H9 (cell line): ENCODE measurements around the gene C16orf92. TPM values are rescaled to one million over a fixed set of nuclear protein-coding genes. Genes with fewer than 3 reads are reported as not detected.

Experiments used
- DNase-seq: peaks from one replicate; pipeline ENCODE4 v3.0.0-alpha.2; 2017
- H2AFZ ChIP-seq: one replicate; pipeline ENCODE4 v1.6.1; 2013; ENCODE audit warnings: mild to moderate bottlenecking, low read length, control low read depth, moderate library complexity
- H2AK5ac ChIP-seq: 2 replicates; pipeline ENCODE4 v1.6.1; 2013; ENCODE audit warnings: low read length, control low read depth, mixed read lengths; ENCODE audit not compliant: insufficient read length
- H2BK120ac ChIP-seq: one replicate; pipeline ENCODE4 v1.6.1; 2013; ENCODE audit warnings: low read depth, mild to moderate bottlenecking, low read length, control low read depth, inconsistent platforms; ENCODE audit not compliant: poor library complexity, severe bottlenecking
- H2BK12ac ChIP-seq: 2 replicates; pipeline ENCODE4 v1.6.1; 2013; ENCODE audit warnings: low read length, control low read depth, mixed read lengths, low read depth; ENCODE audit not compliant: insufficient read length
- H2BK15ac ChIP-seq: 2 replicates; pipeline ENCODE4 v1.6.1; 2013; ENCODE audit warnings: low read depth, low read length, control low read depth
- H2BK20ac ChIP-seq: one replicate; pipeline ENCODE4 v1.6.1; 2013; ENCODE audit warnings: low read depth, mild to moderate bottlenecking, low read length, control low read depth, inconsistent platforms; ENCODE audit not compliant: poor library complexity, severe bottlenecking
- H2BK5ac ChIP-seq: 2 replicates; pipeline ENCODE4 v1.6.1; 2013; ENCODE audit warnings: low read length, control low read depth, mixed read lengths; ENCODE audit not compliant: insufficient read length
- H3K14ac ChIP-seq: 2 replicates; pipeline ENCODE4 v1.6.1; 2013; ENCODE audit warnings: low read length, control low read depth; ENCODE audit not compliant: insufficient read depth
- H3K18ac ChIP-seq: 2 replicates; pipeline ENCODE4 v1.6.1; 2013; ENCODE audit warnings: low read depth, mild to moderate bottlenecking, mixed read lengths, low read length, control low read depth; ENCODE audit not compliant: insufficient read length
- H3K23ac ChIP-seq: 2 replicates; pipeline ENCODE4 v1.6.1; 2013; ENCODE audit warnings: low read length, control low read depth, mixed read lengths, low read depth; ENCODE audit not compliant: insufficient read length
- H3K23me2 ChIP-seq: 2 replicates; pipeline ENCODE4 v1.6.1; 2013; ENCODE audit warnings: low read depth, mild to moderate bottlenecking, mixed read lengths, low read length, control low read depth; ENCODE audit not compliant: insufficient read length, poor library complexity, severe bottlenecking
- H3K27ac ChIP-seq: 2 replicates; pipeline ENCODE4 v1.5.1; 2013; ENCODE audit warnings: low read length, control low read depth, mixed read lengths, low read depth; ENCODE audit not compliant: insufficient read length
- H3K27me3 ChIP-seq: 2 replicates; pipeline ENCODE4 v1.6.1; 2013; ENCODE audit warnings: low read length, control low read depth, inconsistent platforms; ENCODE audit not compliant: insufficient read depth
- H3K4ac ChIP-seq: 2 replicates; pipeline ENCODE4 v1.6.1; 2013; ENCODE audit warnings: low read depth, mild to moderate bottlenecking, control low read depth, inconsistent platforms, low read length, moderate library complexity
- H3K4me1 ChIP-seq: 2 replicates; pipeline ENCODE4 v1.6.1; 2013; ENCODE audit warnings: low read length, control low read depth, inconsistent platforms; ENCODE audit not compliant: insufficient read depth
- H3K4me2 ChIP-seq: 2 replicates; pipeline ENCODE4 v1.6.1; 2013; ENCODE audit warnings: low read length, control low read depth, mixed read lengths; ENCODE audit not compliant: insufficient read length, insufficient read depth
- H3K56ac ChIP-seq: 2 replicates; pipeline ENCODE4 v1.6.1; 2013; ENCODE audit warnings: low read depth, mild to moderate bottlenecking, mixed read lengths, low read length, control low read depth; ENCODE audit not compliant: insufficient read length
- H3K79me1 ChIP-seq: 2 replicates; pipeline ENCODE4 v1.6.1; 2013; ENCODE audit warnings: low read depth, mild to moderate bottlenecking, moderate library complexity, low read length, control low read depth, inconsistent platforms; ENCODE audit not compliant: insufficient read depth, poor library complexity, severe bottlenecking
- H3K79me2 ChIP-seq: 2 replicates; pipeline ENCODE4 v1.6.1; 2013; ENCODE audit warnings: low read length, control low read depth, inconsistent platforms; ENCODE audit not compliant: insufficient read depth
- H3K9ac ChIP-seq: 2 replicates; pipeline ENCODE4 v1.6.1; 2013; ENCODE audit warnings: low read length, control low read depth, mixed read lengths; ENCODE audit not compliant: insufficient read length; ENCODE audit errors: extremely low read depth
- H3K9me3 ChIP-seq: one replicate; pipeline ENCODE4 v1.6.1; 2013; ENCODE audit warnings: low read depth, low read length, inconsistent platforms; ENCODE audit not compliant: control insufficient read depth
- H3T11ph ChIP-seq: one replicate; pipeline ENCODE4 v1.6.1; 2013; ENCODE audit warnings: mild to moderate bottlenecking, low read length, control low read depth, inconsistent platforms
- H4K20me1 ChIP-seq: one replicate; pipeline ENCODE4 v1.6.1; 2013; ENCODE audit not compliant: control insufficient read depth, insufficient read length, insufficient read depth
- H4K5ac ChIP-seq: 2 replicates; pipeline ENCODE4 v1.6.1; 2013; ENCODE audit warnings: low read depth, mild to moderate bottlenecking, mixed read lengths, low read length, control low read depth; ENCODE audit not compliant: insufficient read length
- H4K8ac ChIP-seq: replicated peaks from 2 replicates; pipeline ENCODE4 v1.6.1; 2013; ENCODE audit warnings: low read length, control low read depth, mixed read lengths, low read depth; ENCODE audit not compliant: insufficient read length
- H4K91ac ChIP-seq: 2 replicates; pipeline ENCODE4 v1.6.1; 2013; ENCODE audit warnings: low read depth, mild to moderate bottlenecking, moderate library complexity, mixed read lengths, low read length, control low read depth; ENCODE audit not compliant: insufficient read length
- H3K27ac Mint-ChIP-seq, 3 experiments: 2 replicates in 2 of 3; 3 replicates in 1 of 3; pipeline ENCODE4 v1.8.0; 2020 to 2021; ENCODE audit warnings: mixed read lengths in 3 of 3, mild to moderate bottlenecking in 1 of 3, moderate library complexity in 1 of 3
- H3K27me3 Mint-ChIP-seq: 2 replicates; pipeline ENCODE4 v1.8.0; 2021; ENCODE audit warnings: low read depth, mild to moderate bottlenecking, moderate library complexity, mixed read lengths
- H3K36me3 Mint-ChIP-seq, 3 experiments: 2 replicates in 2 of 3; 3 replicates in 1 of 3; pipeline ENCODE4 v1.8.0; 2020 to 2021; ENCODE audit warnings: low read depth in 3 of 3, mixed read lengths in 3 of 3; ENCODE audit not compliant: insufficient read depth in 1 of 3
- H3K4me1 Mint-ChIP-seq, 2 experiments: 2 replicates each; pipeline ENCODE4 v1.8.0; 2020; ENCODE audit warnings: mixed read lengths in 2 of 2
- H3K4me3 Mint-ChIP-seq, 2 experiments: 2 replicates in 1 of 2; 3 replicates in 1 of 2; pipeline ENCODE4 v1.8.0; 2020 to 2021; ENCODE audit warnings: mild to moderate bottlenecking in 2 of 2, mixed read lengths in 2 of 2, moderate library complexity in 1 of 2
- H3K9me3 Mint-ChIP-seq, 2 experiments: 2 replicates in 1 of 2; 3 replicates in 1 of 2; pipeline ENCODE4 v1.8.0; 2020; ENCODE audit warnings: mild to moderate bottlenecking in 2 of 2, mixed read lengths in 2 of 2, moderate library complexity in 1 of 2
- WGBS: extraction: QIAGEN DNeasy Blood & Tissue Kit; methylation state at CpG from one replicate; pipeline ENCODE4 v1.1.7; 2013; ENCODE audit warnings: missing lambda C conversion rate, low lambda C conversion rate, mixed read lengths; ENCODE audit not compliant: insufficient read length; ENCODE audit errors: extremely low coverage; 5-methylcytosine and 5-hydroxymethylcytosine counted together
- total RNA-seq: library from RNA; stranded (reverse); gene quantifications from 2 replicates; pipeline ENCODE4 v1.2.1, GENCODE V29; 2021
- TF ChIP-seq, protein P1 (sequence below): fragments of 200-600 bp; sonication (generic); conservative IDR thresholded peaks from 3 replicates; pipeline ENCODE4 v1.8.0; 2021; ENCODE audit warnings: antibody characterized with exemption, mild to moderate bottlenecking

C16orf92 gene
- total RNA-seq, 1 experiment from 2014 or later = not detected

DNA sequence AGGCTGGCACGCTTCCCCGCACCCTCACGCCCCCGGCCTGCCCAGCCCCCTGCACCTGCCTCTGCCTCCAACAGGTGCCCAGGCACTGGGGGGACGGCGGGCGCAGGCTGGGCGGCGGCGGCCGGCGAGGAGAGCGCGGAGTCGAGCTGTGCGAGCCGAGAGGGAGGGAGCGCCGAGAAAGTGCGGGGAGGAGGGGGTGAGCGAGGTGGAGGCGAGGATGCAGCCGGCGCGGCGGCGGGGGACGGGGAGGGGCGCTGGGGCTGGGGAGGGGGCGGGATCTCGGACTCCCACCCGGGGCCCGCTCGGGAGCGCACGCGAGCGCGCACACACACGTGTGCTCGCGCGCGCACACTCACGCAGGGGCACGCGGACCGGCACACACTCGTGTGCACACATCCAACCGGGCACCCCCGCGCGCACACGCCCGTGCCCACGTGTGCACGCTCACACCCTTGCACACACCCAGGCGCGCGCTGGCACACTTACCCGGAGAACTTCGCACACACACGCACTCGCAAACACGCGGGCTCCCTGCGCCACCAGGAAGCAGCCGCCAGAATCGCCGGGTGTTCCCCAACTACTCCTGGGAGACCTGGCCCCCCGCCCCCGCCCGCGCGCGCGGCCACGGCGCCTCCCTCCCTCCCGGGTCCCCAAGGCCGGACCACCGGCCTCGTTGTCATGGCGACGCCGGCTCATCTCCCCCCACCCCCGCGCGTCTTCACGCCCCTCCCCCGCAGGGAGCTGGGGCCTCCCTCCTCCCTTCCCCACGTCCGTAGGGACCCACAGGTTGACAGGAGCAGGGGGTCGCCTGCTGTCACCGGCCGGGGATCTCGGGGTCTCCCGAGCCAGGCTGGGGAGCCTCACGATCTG, 11.9 kb upstream of the C16orf92 start, which contains the start of gene DOC2A:
Gene DOC2A (minus strand): TSS at position 184 of the 870 bp plus-strand sequence. CDS start 805 bp downstream, outside the sequence.
- Mint-ChIP-seq H3K4me1 (peaks cover 9 to 22% of the 10 kb centered on the region in 2 experiments), H3K9me3 (no peaks in the 10 kb centered on the region), H3K27ac (no peak within 1 kb of the TSS), H3K36me3 (peaks cover 0 to 6% (median 5%) of the 10 kb centered on the region in 3 experiments; a peak in 6 of 7 replicates), H3K27me3 (peaks cover 38% of the 10 kb centered on the region), H3K4me3 (peak within 1 kb of the TSS; percentile 69 to 88)
- TF ChIP-seq, protein P1, sequence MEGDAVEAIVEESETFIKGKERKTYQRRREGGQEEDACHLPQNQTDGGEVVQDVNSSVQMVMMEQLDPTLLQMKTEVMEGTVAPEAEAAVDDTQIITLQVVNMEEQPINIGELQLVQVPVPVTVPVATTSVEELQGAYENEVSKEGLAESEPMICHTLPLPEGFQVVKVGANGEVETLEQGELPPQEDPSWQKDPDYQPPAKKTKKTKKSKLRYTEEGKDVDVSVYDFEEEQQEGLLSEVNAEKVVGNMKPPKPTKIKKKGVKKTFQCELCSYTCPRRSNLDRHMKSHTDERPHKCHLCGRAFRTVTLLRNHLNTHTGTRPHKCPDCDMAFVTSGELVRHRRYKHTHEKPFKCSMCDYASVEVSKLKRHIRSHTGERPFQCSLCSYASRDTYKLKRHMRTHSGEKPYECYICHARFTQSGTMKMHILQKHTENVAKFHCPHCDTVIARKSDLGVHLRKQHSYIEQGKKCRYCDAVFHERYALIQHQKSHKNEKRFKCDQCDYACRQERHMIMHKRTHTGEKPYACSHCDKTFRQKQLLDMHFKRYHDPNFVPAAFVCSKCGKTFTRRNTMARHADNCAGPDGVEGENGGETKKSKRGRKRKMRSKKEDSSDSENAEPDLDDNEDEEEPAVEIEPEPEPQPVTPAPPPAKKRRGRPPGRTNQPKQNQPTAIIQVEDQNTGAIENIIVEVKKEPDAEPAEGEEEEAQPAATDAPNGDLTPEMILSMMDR = no peak
- Histone ChIP-seq H2BK12ac (no peak within 1 kb of the TSS), H3K4me1 (no peaks in the 10 kb centered on the region; the same call in 1 of the 2 replicates), H3K4me2 (peak within 1 kb of the TSS; percentile 91), H3K79me1 (no peaks in the 10 kb centered on the region), H4K20me1 (no peaks in the 10 kb centered on the region), H3K27ac (no peak within 1 kb of the TSS), H2BK20ac (no peak within 1 kb of the TSS), H2BK120ac (no peak within 1 kb of the TSS), H4K8ac (no peak within 1 kb of the TSS), H3K27me3 (no peaks in the 10 kb centered on the region), H3K23ac (no peak within 1 kb of the TSS), H2BK5ac (no peak within 1 kb of the TSS), H3K23me2 (peaks cover 16% of the 10 kb centered on the region), H3K79me2 (no peaks in the 10 kb centered on the region), H3K9me3 (no peaks in the 10 kb centered on the region), H3K4ac (no peak within 1 kb of the TSS), H4K5ac (no peak within 1 kb of the TSS), H2AK5ac (no peak within 1 kb of the TSS), H3T11ph (no peak within 1 kb of the TSS), H3K18ac (peak within 1 kb of the TSS; percentile 2), H3K56ac (no peak within 1 kb of the TSS), H4K91ac (no peak within 1 kb of the TSS), H3K14ac (no peak within 1 kb of the TSS), H2BK15ac (no peak within 1 kb of the TSS), H3K9ac (no peak within 1 kb of the TSS), H2AFZ (no peak within 1 kb of the TSS)
- peak; percentile 59 for DNase-seq
- no CpG with 5 or more reads among the region's 99 CpGs for WGBS
